ENCODE results near the gene CARD9.

DNA sequence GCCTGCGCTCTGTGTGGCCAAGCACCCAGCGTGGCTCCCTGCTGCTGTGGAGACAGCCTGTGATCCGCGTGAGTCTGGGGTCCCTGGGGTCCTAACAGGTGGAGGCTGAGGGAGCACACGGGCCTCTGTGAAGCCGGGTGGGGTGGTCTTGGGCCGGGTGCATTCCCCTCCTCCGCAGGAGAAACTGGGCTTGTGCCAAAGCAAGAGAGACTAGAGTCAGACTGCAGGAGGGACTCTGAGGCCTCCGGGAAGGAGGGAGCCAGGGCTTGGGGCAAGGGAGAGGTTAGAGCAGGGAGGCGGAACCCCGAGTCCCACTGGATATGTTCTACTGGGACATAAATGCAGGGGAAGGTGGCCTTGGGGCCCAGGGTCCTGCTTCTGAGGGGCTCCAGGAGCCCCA is 20.4 kb downstream of the CARD9 start:
- TF ChIP-seq, protein P1, sequence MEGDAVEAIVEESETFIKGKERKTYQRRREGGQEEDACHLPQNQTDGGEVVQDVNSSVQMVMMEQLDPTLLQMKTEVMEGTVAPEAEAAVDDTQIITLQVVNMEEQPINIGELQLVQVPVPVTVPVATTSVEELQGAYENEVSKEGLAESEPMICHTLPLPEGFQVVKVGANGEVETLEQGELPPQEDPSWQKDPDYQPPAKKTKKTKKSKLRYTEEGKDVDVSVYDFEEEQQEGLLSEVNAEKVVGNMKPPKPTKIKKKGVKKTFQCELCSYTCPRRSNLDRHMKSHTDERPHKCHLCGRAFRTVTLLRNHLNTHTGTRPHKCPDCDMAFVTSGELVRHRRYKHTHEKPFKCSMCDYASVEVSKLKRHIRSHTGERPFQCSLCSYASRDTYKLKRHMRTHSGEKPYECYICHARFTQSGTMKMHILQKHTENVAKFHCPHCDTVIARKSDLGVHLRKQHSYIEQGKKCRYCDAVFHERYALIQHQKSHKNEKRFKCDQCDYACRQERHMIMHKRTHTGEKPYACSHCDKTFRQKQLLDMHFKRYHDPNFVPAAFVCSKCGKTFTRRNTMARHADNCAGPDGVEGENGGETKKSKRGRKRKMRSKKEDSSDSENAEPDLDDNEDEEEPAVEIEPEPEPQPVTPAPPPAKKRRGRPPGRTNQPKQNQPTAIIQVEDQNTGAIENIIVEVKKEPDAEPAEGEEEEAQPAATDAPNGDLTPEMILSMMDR (IDR thresholded peaks at IDR 0.05), result no peak
- TF ChIP-seq EZH2phosphoT487 (IDR thresholded peaks at IDR 0.05) (no peak), EZH2 (IDR thresholded peaks at IDR 0.05) (no peak)

Measured in neural progenitor cell (in vitro differentiated cells).